Stimulated activated CD4-positive, alpha-beta T cell treated with anti-CD3 and anti-CD28 coated beads, TNF-alpha, amount 100 ng/mL, for 24 hours (primary cell): ENCODE data around the gene JPT2.
"Not testable (repeated sequence)": the region's sequence is repeated elsewhere in the genome, so short reads cannot be mapped to it uniquely, and the experiment has no call there.

Source experiments
- DNase-seq, 3 experiments: peaks; one replicate each; pipeline ENCODE4 v3.0.0-alpha.2; 2020; ENCODE audit warnings: low read depth in 3 of 3

Gene JPT2

GRCh38 chr16:1707193-1707790 is 29.2 kb downstream of the JPT2 start:
- no peak for DNase-seq

- DNase-seq, result no peak
These were observed 30.1 kb downstream of the JPT2 start for GRCh38 chr16:1708083-1708767.

- no peak for DNase-seq
These were observed 30.7 kb downstream of the JPT2 start for GRCh38 chr16:1708768-1709180.

GRCh38 chr16:1709356-1709755 is 31.3 kb downstream of the JPT2 start:
- DNase-seq, result no peak

- no peak for DNase-seq
These were observed 32.9 kb downstream of the JPT2 start for GRCh38 chr16:1710811-1711507.

GRCh38 chr16:1712791-1713261 is 34.7 kb downstream of the JPT2 start:
- DNase-seq, result no peak

- DNase-seq, result no peak
These were observed 35.3 kb downstream of the JPT2 start for GRCh38 chr16:1713331-1713730.

- no peak for DNase-seq
These were observed 35.9 kb downstream of the JPT2 start for GRCh38 chr16:1713933-1714332.

- DNase-seq, result no peak
These were observed 37.1 kb downstream of the JPT2 start for GRCh38 chr16:1715220-1715619.

- not testable (repeated sequence) for DNase-seq
These were observed 40.2 kb downstream of the JPT2 start for GRCh38 chr16:1718236-1718635.

- not testable (repeated sequence) for DNase-seq
These were observed 41.6 kb downstream of the JPT2 start for GRCh38 chr16:1719559-1720229.

GRCh38 chr16:1721372-1721771 is 43.3 kb downstream of the JPT2 start:
- DNase-seq, result no peak

- DNase-seq, result peak in 1 of 3 experiments; percentile 33
These were observed 45.5 kb downstream of the JPT2 start for GRCh38 chr16:1723450-1724147.

- no peak for DNase-seq
These were observed 46.4 kb downstream of the JPT2 start for GRCh38 chr16:1724491-1724890.

GRCh38 chr16:1726661-1727502 is 48.8 kb downstream of the JPT2 start:
- no peak for DNase-seq

- DNase-seq, result no peak
These were observed 49.9 kb downstream of the JPT2 start for GRCh38 chr16:1727651-1728624.

GRCh38 chr16:1729026-1729425 is 50.9 kb downstream of the JPT2 start:
- no peak for DNase-seq

GRCh38 chr16:1729445-1729844 is 51.4 kb downstream of the JPT2 start:
- DNase-seq, result no peak

- DNase-seq, result no peak
These were observed 53.0 kb downstream of the JPT2 start for GRCh38 chr16:1731073-1731472.

- DNase-seq, result no peak
These were observed 53.5 kb downstream of the JPT2 start for GRCh38 chr16:1731603-1732002.
